Panc1 (cell line): ENCODE results near the gene RFX2. TPM values are rescaled to one million over a fixed set of nuclear protein-coding genes. Genes with fewer than 3 reads are reported as not detected.

Source experiments
- ATAC-seq: fragments of 200-7000 bp; cut with Tn5 transposase; 2 replicates; pipeline ENCODE4 v1.9.1; 2020; ENCODE audit warnings: mild to moderate bottlenecking, moderate library complexity
- BruUV-seq: library from RNA; stranded (reverse); fragments of 400-500 nt; replicated peaks from 2 replicates; lab custom pipeline; 2021; lab: Mats Ljungman, UMichigan
- CTCF ChIA-PET: fragments of 300-600 bp; sonication (Branson Sonifier 250); formaldehyde crosslinking; loops from one replicate; lab custom pipeline; 2022; ENCODE audit warnings: antibody characterized with exemption; lab: Charles Lee
- POLR2A ChIA-PET: fragments of 300-600 bp; sonication (Branson Sonifier 250); formaldehyde crosslinking; loops from one replicate; lab custom pipeline; 2022; ENCODE audit warnings: antibody characterized with exemption; lab: Charles Lee
- DNase-seq: peaks from one replicate; pipeline ENCODE4 v3.0.0-alpha.2; 2010; ENCODE audit warnings: low read depth, low spot score
- H3K27ac ChIP-seq: 2 replicates; pipeline ENCODE4 v1.5.1; 2011; ENCODE audit warnings: mild to moderate bottlenecking, low read length, inconsistent platforms
- H3K27me3 ChIP-seq: fragments of 200-500 bp; sonication (Bioruptor generic); 2 replicates; pipeline ENCODE4 v1.6.0; 2014; ENCODE audit warnings: low read length, inconsistent platforms; ENCODE audit not compliant: control insufficient read depth, insufficient read depth
- H3K36me3 ChIP-seq: fragments of 200-500 bp; sonication (Bioruptor generic); 2 replicates; pipeline ENCODE4 v1.5.1; 2014; ENCODE audit warnings: inconsistent platforms, mild to moderate bottlenecking, low read length, moderate library complexity; ENCODE audit not compliant: control insufficient read depth, insufficient read depth
- H3K4me1 ChIP-seq: 2 replicates; pipeline ENCODE4 v1.5.1; 2011; ENCODE audit warnings: inconsistent platforms, mild to moderate bottlenecking, low read length, moderate library complexity; ENCODE audit not compliant: control insufficient read depth, insufficient read depth
- H3K4me3 ChIP-seq, 2 experiments: 2 replicates each; pipeline ENCODE4 v1.5.1; 2011 to 2012; ENCODE audit warnings: low read depth in 2 of 2, low read length in 2 of 2, mild to moderate bottlenecking in 2 of 2, inconsistent platforms in 1 of 2, moderate library complexity in 1 of 2
- H3K9me3 ChIP-seq: fragments of 200-500 bp; sonication (Bioruptor generic); 2 replicates; pipeline ENCODE4 v1.5.1; 2014; ENCODE audit warnings: low read depth, mild to moderate bottlenecking, inconsistent platforms, low read length, moderate library complexity; ENCODE audit not compliant: control insufficient read depth, insufficient read depth
- CTCF ChIP-seq: fragments of 450-650 bp; IDR thresholded peaks from 2 replicates; pipeline ENCODE4 v1.5.1; 2017; ENCODE audit warnings: mild to moderate bottlenecking
- POLR2AphosphoS5 ChIP-seq: IDR thresholded peaks from 2 replicates; pipeline ENCODE4 v1.6.1; 2012; ENCODE audit warnings: mild to moderate bottlenecking, low read depth, low read length, moderate library complexity
- REST ChIP-seq, 2 experiments: IDR thresholded peaks; 2 replicates each; pipeline ENCODE4 v1.6.1; 2011 to 2012; ENCODE audit warnings: low read depth in 2 of 2, control low read depth in 1 of 2, low read length in 1 of 2, mild to moderate bottlenecking in 1 of 2, moderate library complexity in 1 of 2; ENCODE audit not compliant: insufficient read depth in 1 of 2
- SIN3A ChIP-seq: IDR thresholded peaks from 2 replicates; pipeline ENCODE4 v1.6.1; 2012; ENCODE audit warnings: low read depth, mild to moderate bottlenecking, low read length, moderate library complexity, borderline replicate concordance; ENCODE audit not compliant: insufficient read depth
- TCF7L2 ChIP-seq: IDR thresholded peaks from 2 replicates; pipeline ENCODE4 v1.6.1; 2011; ENCODE audit warnings: mild to moderate bottlenecking, low read depth, low read length, inconsistent platforms
- in situ Hi-C: cut with HindIII; loops from 2 replicates; pipeline ENCODE4 v1.10.0; 2016; ENCODE audit warnings: low sequenced_read_pairs, low pct_unique_long_range_greater_than_20kb
- intact Hi-C: fragments of 100-400 bp; cut with micrococcal nuclease; formaldehyde crosslinking; loops from one replicate; pipeline ENCODE4 v1.10.0; 2022; ENCODE audit not compliant: unreplicated experiment
- total RNA-seq: library from RNA; stranded (reverse); gene quantifications from one replicate; pipeline ENCODE4 v1.2.1, GENCODE V29; 2021; ENCODE audit not compliant: unreplicated experiment

RFX2 gene
- total RNA-seq, 1 experiment from 2014 or later: 8.0 TPM

- ChIA-PET CTCF (no interaction called here), POLR2A (no interaction called here)
- H3K27me3 ChIP-seq: no peaks in the 10 kb centered on the region
- no TSS peak for BruUV-seq
- H3K4me3 ChIP-seq: peak overlapping the region in 1 of 2 experiments; percentile 30; a peak in 1 of 4 replicates
- intact Hi-C loops: no loop called here
- H3K4me1 ChIP-seq: peaks cover 25% of the 10 kb centered on the region
- H3K36me3 ChIP-seq: no peaks in the 10 kb centered on the region
- H3K9me3 ChIP-seq: no peaks in the 10 kb centered on the region
- in situ Hi-C loops: no loop called here
- H3K27ac ChIP-seq: no peak overlapping the region
- no peak for DNase-seq
- no peak for ATAC-seq
- TF ChIP-seq POLR2AphosphoS5 (no peak), TCF7L2 (no peak), CTCF (no peak), SIN3A (no peak), REST (IDR thresholded peaks at IDR 0.05; ENCODE audit: insufficient read depth in 1 of 2, low read depth in 2 of 2, low read length in 1 of 2) (no peak)
These were observed 21.7 kb downstream of the RFX2 start for GRCh38 chr19:6088602-6089049.

- 0 out of 2 replicates have a peak, but pooled peaks have one; percentile 10 for ATAC-seq
- in situ Hi-C loops (no loop called here), intact Hi-C loops (no loop called here)
- Histone ChIP-seq H3K4me1 (peaks cover 20% of the 10 kb centered on the region), H3K9me3 (no peaks in the 10 kb centered on the region), H3K4me3 (no peak overlapping the region), H3K36me3 (no peaks in the 10 kb centered on the region), H3K27ac (peak overlapping the region; percentile 66), H3K27me3 (no peaks in the 10 kb centered on the region)
- BruUV-seq: no TSS peak
- DNase-seq: no peak
- ChIA-PET POLR2A (interaction anchor here (0.6 kb wide), 2 partner anchors 24 to 494 kb away, joined by 3 to 4 read pairs; no protein-coding TSS in a partner anchor), CTCF (interaction anchor here (0.6 kb wide), 1 partner anchor 30 kb away, joined by 12 read pairs; no protein-coding TSS in a partner anchor)
- no peak for TF ChIP-seq SIN3A
- no peak for TF ChIP-seq REST (IDR thresholded peaks at IDR 0.05; ENCODE audit: insufficient read depth in 1 of 2, low read depth in 2 of 2, low read length in 1 of 2)
- TF ChIP-seq TCF7L2: no peak
- TF ChIP-seq POLR2AphosphoS5: no peak
- TF ChIP-seq CTCF: no peak
These were observed 23.2 kb downstream of the RFX2 start for GRCh38 chr19:6087074-6087571.
